Measurements from ENCODE around the gene IDUA.

IDUA gene

DNA sequence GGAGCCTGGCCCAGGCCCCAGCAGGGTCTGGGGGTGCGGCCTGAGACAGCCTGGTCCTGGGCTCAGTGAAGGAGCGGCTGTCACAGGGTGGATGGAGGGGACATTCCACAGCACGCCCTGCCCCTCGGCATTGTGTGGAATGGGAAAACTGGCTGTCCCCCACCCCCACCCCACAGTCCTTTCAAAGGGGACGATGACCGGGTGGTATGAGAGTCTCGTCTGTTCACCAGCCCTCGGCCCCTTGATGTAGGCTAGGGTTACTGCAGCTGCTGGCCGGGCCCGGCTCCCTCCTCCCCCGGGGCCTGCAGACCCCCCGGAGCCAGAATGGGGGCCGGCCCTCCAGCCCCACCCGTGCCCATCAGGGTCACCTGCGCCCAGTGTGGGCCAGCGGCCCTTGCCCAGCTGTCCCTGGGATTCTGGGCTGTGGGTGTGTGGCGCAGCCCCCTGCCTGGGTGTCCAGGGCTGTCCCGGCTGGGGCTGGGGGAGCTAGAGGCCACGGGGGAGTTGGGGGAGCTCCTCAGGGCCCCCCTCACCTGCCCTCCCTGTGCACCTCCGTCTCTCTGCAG lies 36.3 kb downstream of the IDUA start:
- H3K9me3 ChIP-seq (ENCODE audit: control insufficient read depth in 2 of 2, low read length in 2 of 2), result no peaks in the 10 kb centered on the region
- no peak overlapping the region for H3K4me3 ChIP-seq (ENCODE audit: low read length in 2 of 2)
- H3K36me3 ChIP-seq (ENCODE audit: control insufficient read depth in 2 of 2, insufficient read depth in 2 of 2, low read length in 2 of 2), result peaks cover 4 to 10% of the 10 kb centered on the region in 2 donors
- H3K27me3 ChIP-seq (ENCODE audit: control insufficient read depth in 1 of 2, insufficient read depth in 2 of 2, low read length in 2 of 2), result peaks cover 0 to 2% of the 10 kb centered on the region in 2 donors
- no peaks in the 10 kb centered on the region for H3K4me1 ChIP-seq (ENCODE audit: control insufficient read depth, insufficient read depth, low read length)
- no peak overlapping the region for H3K27ac ChIP-seq (ENCODE audit: low read length)
- no peak overlapping the region for H3K9ac ChIP-seq (ENCODE audit: low read length in 2 of 2)

DNA sequence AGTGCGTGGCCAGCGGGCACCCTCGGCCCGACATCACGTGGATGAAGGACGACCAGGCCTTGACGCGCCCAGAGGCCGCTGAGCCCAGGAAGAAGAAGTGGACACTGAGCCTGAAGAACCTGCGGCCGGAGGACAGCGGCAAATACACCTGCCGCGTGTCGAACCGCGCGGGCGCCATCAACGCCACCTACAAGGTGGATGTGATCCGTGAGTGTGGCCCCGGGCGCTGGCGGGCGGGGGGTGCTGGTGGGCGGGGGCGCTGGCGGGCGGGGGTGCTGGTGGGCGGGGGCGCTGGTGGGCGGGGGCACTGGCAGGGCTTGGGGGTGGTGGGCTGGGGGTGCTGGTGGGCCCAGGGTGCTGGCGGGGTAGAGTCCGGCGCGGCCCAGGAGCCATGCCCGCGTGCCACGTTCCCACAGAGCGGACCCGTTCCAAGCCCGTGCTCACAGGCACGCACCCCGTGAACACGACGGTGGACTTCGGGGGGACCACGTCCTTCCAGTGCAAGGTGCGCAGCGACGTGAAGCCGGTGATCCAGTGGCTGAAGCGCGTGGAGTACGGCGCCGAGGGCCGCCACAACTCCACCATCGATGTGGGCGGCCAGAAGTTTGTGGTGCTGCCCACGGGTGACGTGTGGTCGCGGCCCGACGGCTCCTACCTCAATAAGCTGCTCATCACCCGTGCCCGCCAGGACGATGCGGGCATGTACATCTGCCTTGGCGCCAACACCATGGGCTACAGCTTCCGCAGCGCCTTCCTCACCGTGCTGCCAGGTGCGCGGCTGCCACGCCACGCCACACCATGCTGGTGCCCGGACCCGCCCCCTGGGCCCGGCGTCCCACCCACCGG lies 37.3 kb downstream of the IDUA start:
- Histone ChIP-seq H3K4me3 (ENCODE audit: low read length in 2 of 2) (no peak overlapping the region), H3K9me3 (ENCODE audit: control insufficient read depth in 2 of 2, low read length in 2 of 2) (no peaks in the 10 kb centered on the region), H3K36me3 (ENCODE audit: control insufficient read depth in 2 of 2, insufficient read depth in 2 of 2, low read length in 2 of 2) (peaks cover 4 to 10% of the 10 kb centered on the region in 2 donors), H3K4me1 (ENCODE audit: control insufficient read depth, insufficient read depth, low read length) (no peaks in the 10 kb centered on the region), H3K27ac (ENCODE audit: low read length) (no peak overlapping the region), H3K27me3 (ENCODE audit: control insufficient read depth in 1 of 2, insufficient read depth in 2 of 2, low read length in 2 of 2) (peaks cover 3 to 12% of the 10 kb centered on the region in 2 donors), H3K9ac (ENCODE audit: low read length in 2 of 2) (no peak overlapping the region)

DNA sequence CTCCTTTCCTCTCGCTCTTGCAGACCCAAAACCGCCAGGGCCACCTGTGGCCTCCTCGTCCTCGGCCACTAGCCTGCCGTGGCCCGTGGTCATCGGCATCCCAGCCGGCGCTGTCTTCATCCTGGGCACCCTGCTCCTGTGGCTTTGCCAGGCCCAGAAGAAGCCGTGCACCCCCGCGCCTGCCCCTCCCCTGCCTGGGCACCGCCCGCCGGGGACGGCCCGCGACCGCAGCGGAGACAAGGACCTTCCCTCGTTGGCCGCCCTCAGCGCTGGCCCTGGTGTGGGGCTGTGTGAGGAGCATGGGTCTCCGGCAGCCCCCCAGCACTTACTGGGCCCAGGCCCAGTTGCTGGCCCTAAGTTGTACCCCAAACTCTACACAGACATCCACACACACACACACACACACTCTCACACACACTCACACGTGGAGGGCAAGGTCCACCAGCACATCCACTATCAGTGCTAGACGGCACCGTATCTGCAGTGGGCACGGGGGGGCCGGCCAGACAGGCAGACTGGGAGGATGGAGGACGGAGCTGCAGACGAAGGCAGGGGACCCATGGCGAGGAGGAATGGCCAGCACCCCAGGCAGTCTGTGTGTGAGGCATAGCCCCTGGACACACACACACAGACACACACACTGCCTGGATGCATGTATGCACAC lies 38.2 kb downstream of the IDUA start:
- Histone ChIP-seq H3K9ac (ENCODE audit: low read length in 2 of 2) (no peak overlapping the region), H3K4me1 (ENCODE audit: control insufficient read depth, insufficient read depth, low read length) (no peaks in the 10 kb centered on the region), H3K36me3 (ENCODE audit: control insufficient read depth in 2 of 2, insufficient read depth in 2 of 2, low read length in 2 of 2) (peaks cover 4 to 10% of the 10 kb centered on the region in 2 donors), H3K4me3 (ENCODE audit: low read length in 2 of 2) (no peak overlapping the region), H3K27ac (ENCODE audit: low read length) (no peak overlapping the region), H3K9me3 (ENCODE audit: control insufficient read depth in 2 of 2, low read length in 2 of 2) (no peaks in the 10 kb centered on the region), H3K27me3 (ENCODE audit: control insufficient read depth in 1 of 2, insufficient read depth in 2 of 2, low read length in 2 of 2) (peaks cover 8 to 17% of the 10 kb centered on the region in 2 donors)

DNA sequence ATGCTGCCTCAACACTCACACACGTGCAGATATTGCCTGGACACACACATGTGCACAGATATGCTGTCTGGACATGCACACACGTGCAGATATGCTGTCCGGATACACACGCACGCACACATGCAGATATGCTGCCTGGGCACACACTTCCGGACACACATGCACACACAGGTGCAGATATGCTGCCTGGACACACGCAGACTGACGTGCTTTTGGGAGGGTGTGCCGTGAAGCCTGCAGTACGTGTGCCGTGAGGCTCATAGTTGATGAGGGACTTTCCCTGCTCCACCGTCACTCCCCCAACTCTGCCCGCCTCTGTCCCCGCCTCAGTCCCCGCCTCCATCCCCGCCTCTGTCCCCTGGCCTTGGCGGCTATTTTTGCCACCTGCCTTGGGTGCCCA lies 39.3 kb downstream of the IDUA start:
- Histone ChIP-seq H3K27ac (ENCODE audit: low read length) (no peak overlapping the region), H3K36me3 (ENCODE audit: control insufficient read depth in 2 of 2, insufficient read depth in 2 of 2, low read length in 2 of 2) (peaks cover 4 to 10% of the 10 kb centered on the region in 2 donors), H3K4me3 (ENCODE audit: low read length in 2 of 2) (no peak overlapping the region), H3K9ac (ENCODE audit: low read length in 2 of 2) (no peak overlapping the region), H3K27me3 (ENCODE audit: control insufficient read depth in 1 of 2, insufficient read depth in 2 of 2, low read length in 2 of 2) (peaks cover 12 to 20% of the 10 kb centered on the region in 2 donors), H3K9me3 (ENCODE audit: control insufficient read depth in 2 of 2, low read length in 2 of 2) (no peaks in the 10 kb centered on the region), H3K4me1 (ENCODE audit: control insufficient read depth, insufficient read depth, low read length) (no peaks in the 10 kb centered on the region)

DNA sequence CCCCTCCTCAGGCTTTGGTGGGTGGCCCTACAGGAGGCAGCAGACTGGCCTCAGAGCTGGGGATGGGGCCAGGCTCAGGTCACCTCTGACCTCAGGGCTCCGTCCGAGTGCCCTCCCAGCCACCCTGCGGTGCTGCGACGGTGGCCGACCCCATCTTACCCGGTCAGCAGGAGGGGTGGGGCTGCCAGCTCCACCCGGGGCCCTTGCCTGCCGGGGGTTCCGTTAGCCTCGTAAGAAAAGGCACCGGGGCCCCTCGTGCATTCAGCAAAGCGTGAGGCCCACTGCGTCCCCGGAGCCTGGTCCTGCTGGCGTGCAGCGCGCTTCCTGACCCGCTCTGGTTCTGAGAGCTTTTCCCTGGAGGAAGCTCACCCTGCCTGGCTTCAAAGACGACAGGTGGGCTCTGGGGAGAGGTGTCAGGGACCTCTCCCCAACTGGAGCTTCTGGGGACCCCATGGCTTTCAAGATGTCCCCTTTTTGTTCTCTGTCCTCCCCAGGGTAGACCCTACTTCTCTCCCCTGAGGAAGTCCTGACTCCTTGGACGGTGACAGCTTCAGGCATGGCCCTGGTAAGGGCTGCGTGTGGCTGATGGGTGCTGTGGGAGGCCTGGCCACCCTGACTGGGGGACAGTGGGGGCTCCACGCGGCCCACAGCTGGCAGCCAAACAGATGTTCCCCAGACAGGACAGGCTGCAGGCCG lies 40.5 kb downstream of the IDUA start:
- Histone ChIP-seq H3K9me3 (ENCODE audit: control insufficient read depth in 2 of 2, low read length in 2 of 2) (no peaks in the 10 kb centered on the region), H3K27ac (ENCODE audit: low read length) (no peak overlapping the region), H3K4me3 (ENCODE audit: low read length in 2 of 2) (no peak overlapping the region), H3K36me3 (ENCODE audit: control insufficient read depth in 2 of 2, insufficient read depth in 2 of 2, low read length in 2 of 2) (peaks cover 4 to 10% of the 10 kb centered on the region in 2 donors), H3K9ac (ENCODE audit: low read length in 2 of 2) (no peak overlapping the region), H3K4me1 (ENCODE audit: control insufficient read depth, insufficient read depth, low read length) (no peaks in the 10 kb centered on the region), H3K27me3 (ENCODE audit: control insufficient read depth in 1 of 2, insufficient read depth in 2 of 2, low read length in 2 of 2) (peaks cover 16 to 20% of the 10 kb centered on the region in 2 donors)

DNA sequence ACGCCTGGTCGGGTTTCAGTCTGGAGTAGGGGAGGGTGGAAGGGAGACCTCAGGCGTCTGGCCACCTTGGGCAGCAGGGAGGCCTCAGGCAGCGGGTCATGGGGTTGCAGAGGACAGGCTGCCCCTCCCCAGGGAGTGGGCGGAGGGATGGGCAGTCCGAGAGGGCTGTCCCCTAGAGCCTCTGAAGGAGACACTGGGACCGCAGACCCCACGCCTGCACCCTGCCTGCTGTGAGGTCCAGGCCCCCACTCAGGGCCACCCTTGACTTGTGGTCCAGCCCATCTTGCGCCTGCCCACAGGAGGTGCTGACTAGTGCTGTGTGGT lies 41.0 kb downstream of the IDUA start:
- Histone ChIP-seq H3K4me1 (ENCODE audit: control insufficient read depth, insufficient read depth, low read length) (no peaks in the 10 kb centered on the region), H3K27ac (ENCODE audit: low read length) (no peak overlapping the region), H3K4me3 (ENCODE audit: low read length in 2 of 2) (no peak overlapping the region), H3K9me3 (ENCODE audit: control insufficient read depth in 2 of 2, low read length in 2 of 2) (no peaks in the 10 kb centered on the region), H3K27me3 (ENCODE audit: control insufficient read depth in 1 of 2, insufficient read depth in 2 of 2, low read length in 2 of 2) (peaks cover 20 to 21% of the 10 kb centered on the region in 2 donors), H3K36me3 (ENCODE audit: control insufficient read depth in 2 of 2, insufficient read depth in 2 of 2, low read length in 2 of 2) (peaks cover 4 to 10% of the 10 kb centered on the region in 2 donors), H3K9ac (ENCODE audit: low read length in 2 of 2) (no peak overlapping the region)

DNA sequence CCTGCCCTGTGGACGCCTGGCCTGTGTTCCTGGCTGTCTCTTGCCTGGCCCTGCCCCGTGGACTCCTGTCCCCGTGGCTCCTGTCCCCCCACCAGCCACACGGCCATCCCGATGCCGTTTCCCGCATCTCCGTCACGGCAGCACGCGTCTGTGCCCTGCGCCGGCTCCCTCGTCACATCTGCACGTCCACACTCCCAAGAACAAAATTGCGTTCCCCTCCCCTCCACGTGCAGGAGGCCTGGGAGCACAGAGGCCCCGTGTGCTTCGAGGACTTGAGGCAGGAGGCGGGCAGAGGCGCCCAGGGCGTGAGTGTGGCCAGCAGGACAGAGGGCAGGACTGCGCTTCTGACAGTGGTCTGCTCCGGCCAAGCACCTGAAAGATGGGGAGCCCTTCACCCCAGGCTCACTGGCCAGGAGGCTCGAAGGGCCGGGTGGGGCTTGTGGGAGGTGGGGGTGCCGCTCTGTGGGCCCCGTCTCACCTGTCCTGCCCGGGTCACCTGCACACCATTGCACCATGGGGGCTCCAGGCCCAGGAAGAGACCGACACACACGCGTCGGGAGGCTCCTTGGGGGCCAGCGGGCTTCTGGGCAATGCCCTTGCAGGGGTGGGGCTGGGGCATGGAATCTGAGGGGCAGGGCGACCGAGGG lies 41.9 kb downstream of the IDUA start:
- H3K36me3 ChIP-seq (ENCODE audit: control insufficient read depth in 2 of 2, insufficient read depth in 2 of 2, low read length in 2 of 2), result peaks cover 4 to 10% of the 10 kb centered on the region in 2 donors
- H3K27ac ChIP-seq (ENCODE audit: low read length), result no peak overlapping the region
- no peak overlapping the region for H3K4me3 ChIP-seq (ENCODE audit: low read length in 2 of 2)
- H3K9me3 ChIP-seq (ENCODE audit: control insufficient read depth in 2 of 2, low read length in 2 of 2), result no peaks in the 10 kb centered on the region
- H3K4me1 ChIP-seq (ENCODE audit: control insufficient read depth, insufficient read depth, low read length), result peaks cover 3% of the 10 kb centered on the region
- peaks cover 20 to 22% of the 10 kb centered on the region in 2 donors for H3K27me3 ChIP-seq (ENCODE audit: control insufficient read depth in 1 of 2, insufficient read depth in 2 of 2, low read length in 2 of 2)
- no peak overlapping the region for H3K9ac ChIP-seq (ENCODE audit: low read length in 2 of 2)

DNA sequence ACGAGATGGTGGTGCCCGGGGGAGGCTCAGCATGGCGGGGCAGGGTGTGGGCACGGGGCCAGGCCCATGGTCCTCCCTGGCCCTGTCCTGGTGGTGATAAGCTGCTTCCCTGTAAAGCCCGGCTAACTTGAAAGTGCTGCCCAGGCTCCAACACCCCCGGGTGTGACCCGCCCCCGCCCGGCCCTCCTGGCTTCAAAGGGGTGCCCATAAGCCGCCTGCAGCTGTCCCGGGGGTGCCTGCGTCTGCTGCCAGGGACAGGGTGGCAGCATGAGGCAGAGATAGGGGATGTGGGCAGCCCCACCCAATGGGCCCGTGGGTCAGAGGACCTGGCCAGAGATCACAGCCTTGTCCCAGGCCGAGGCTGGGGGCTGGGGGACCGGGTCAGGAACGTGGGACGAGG lies 42.7 kb downstream of the IDUA start:
- H3K9ac ChIP-seq (ENCODE audit: low read length in 2 of 2), result no peak overlapping the region
- peaks cover 20 to 23% of the 10 kb centered on the region in 2 donors for H3K27me3 ChIP-seq (ENCODE audit: control insufficient read depth in 1 of 2, insufficient read depth in 2 of 2, low read length in 2 of 2)
- peaks cover 3% of the 10 kb centered on the region for H3K4me1 ChIP-seq (ENCODE audit: control insufficient read depth, insufficient read depth, low read length)

DNA sequence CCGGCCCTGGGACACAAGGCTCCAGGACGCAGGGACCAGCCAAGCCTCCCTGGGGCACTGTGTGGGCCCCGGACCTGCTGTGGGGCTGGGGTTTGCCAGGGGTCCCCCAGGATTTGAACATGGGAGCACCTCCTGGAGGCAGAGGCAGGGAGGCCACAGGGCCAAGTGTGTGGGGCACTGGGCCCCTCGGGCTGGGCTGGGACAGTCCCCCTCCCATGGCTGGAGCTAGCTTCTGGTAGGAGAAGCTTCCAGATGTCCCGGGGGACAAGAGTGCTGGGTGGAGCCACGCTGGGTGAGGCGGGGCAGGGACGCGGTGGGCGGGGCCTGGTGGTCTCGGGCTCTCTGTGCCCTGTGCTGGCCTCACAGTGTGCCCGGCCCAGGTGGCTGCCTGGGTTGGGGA lies 43.2 kb downstream of the IDUA start:
- H3K9ac ChIP-seq (ENCODE audit: low read length in 2 of 2), result no peak overlapping the region
- H3K27ac ChIP-seq (ENCODE audit: low read length), result no peak overlapping the region
- peaks cover 4 to 10% of the 10 kb centered on the region in 2 donors for H3K36me3 ChIP-seq (ENCODE audit: control insufficient read depth in 2 of 2, insufficient read depth in 2 of 2, low read length in 2 of 2)
- peaks cover 20 to 23% of the 10 kb centered on the region in 2 donors for H3K27me3 ChIP-seq (ENCODE audit: control insufficient read depth in 1 of 2, insufficient read depth in 2 of 2, low read length in 2 of 2)
- no peak overlapping the region for H3K4me3 ChIP-seq (ENCODE audit: low read length in 2 of 2)
- no peaks in the 10 kb centered on the region for H3K9me3 ChIP-seq (ENCODE audit: control insufficient read depth in 2 of 2, low read length in 2 of 2)
- H3K4me1 ChIP-seq (ENCODE audit: control insufficient read depth, insufficient read depth, low read length), result peaks cover 3% of the 10 kb centered on the region

More for the DNA sequence above, 42.7 kb downstream of the IDUA start:
- Histone ChIP-seq H3K36me3 (ENCODE audit: control insufficient read depth in 2 of 2, insufficient read depth in 2 of 2, low read length in 2 of 2) (peaks cover 4 to 10% of the 10 kb centered on the region in 2 donors), H3K9me3 (ENCODE audit: control insufficient read depth in 2 of 2, low read length in 2 of 2) (no peaks in the 10 kb centered on the region), H3K27ac (ENCODE audit: low read length) (no peak overlapping the region), H3K4me3 (ENCODE audit: low read length in 2 of 2) (no peak overlapping the region)

DNA sequence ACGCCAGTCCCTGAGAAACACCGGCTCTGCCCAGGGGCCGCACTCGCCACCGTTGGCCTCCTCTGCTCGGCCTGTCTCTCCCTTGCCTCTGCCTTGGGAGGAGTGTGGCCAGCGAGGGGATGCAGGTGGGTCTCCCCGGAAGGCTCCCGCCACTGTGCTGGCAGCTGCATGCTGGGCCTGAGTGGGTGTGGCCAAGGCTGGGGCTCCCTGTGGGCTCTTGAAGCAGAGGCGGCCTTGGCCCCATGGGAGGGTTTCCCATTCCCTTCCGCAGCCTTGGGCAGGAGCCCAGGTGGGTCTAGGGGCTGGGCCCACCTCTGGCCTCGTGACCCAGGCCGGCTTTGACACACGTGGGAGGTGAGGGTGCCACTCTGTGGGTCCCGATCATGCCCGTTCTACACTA lies 43.7 kb downstream of the IDUA start:
- H3K4me1 ChIP-seq (ENCODE audit: control insufficient read depth, insufficient read depth, low read length), result peaks cover 3% of the 10 kb centered on the region
- H3K9ac ChIP-seq (ENCODE audit: low read length in 2 of 2), result no peak overlapping the region
- H3K9me3 ChIP-seq (ENCODE audit: control insufficient read depth in 2 of 2, low read length in 2 of 2), result no peaks in the 10 kb centered on the region
- no peak overlapping the region for H3K4me3 ChIP-seq (ENCODE audit: low read length in 2 of 2)
- peaks cover under 1 to 5% of the 10 kb centered on the region in 2 donors for H3K36me3 ChIP-seq (ENCODE audit: control insufficient read depth in 2 of 2, insufficient read depth in 2 of 2, low read length in 2 of 2)
- H3K27me3 ChIP-seq (ENCODE audit: control insufficient read depth in 1 of 2, insufficient read depth in 2 of 2, low read length in 2 of 2), result peaks cover 20 to 23% of the 10 kb centered on the region in 2 donors
- no peak overlapping the region for H3K27ac ChIP-seq (ENCODE audit: low read length)

Measured in stomach smooth muscle (tissue), 2 donors.